ENCODE results near the gene MMP17.

- TF ChIP-seq REST (IDR thresholded peaks at IDR 0.05; ENCODE audit: insufficient read depth in 1 of 2, low read depth in 2 of 2, low read length in 2 of 2) = no peak
- no peak for TF ChIP-seq TAF1 (IDR thresholded peaks at IDR 0.05; ENCODE audit: borderline replicate concordance, insufficient read depth, low read length)
- no peak for TF ChIP-seq POLR2AphosphoS5 (IDR thresholded peaks at IDR 0.05; ENCODE audit: low read depth, low read length)
These were observed 25.9 kb downstream of the MMP17 start for GRCh38 chr12:131853832-131854797.

Measured in PFSK-1 (cell line).